ENCODE results near the gene MISFA.
"Not testable (repeated sequence)": the region's sequence is repeated elsewhere in the genome, so short reads cannot be mapped to it uniquely, and the experiment has no call there.

MISFA gene

DNA sequence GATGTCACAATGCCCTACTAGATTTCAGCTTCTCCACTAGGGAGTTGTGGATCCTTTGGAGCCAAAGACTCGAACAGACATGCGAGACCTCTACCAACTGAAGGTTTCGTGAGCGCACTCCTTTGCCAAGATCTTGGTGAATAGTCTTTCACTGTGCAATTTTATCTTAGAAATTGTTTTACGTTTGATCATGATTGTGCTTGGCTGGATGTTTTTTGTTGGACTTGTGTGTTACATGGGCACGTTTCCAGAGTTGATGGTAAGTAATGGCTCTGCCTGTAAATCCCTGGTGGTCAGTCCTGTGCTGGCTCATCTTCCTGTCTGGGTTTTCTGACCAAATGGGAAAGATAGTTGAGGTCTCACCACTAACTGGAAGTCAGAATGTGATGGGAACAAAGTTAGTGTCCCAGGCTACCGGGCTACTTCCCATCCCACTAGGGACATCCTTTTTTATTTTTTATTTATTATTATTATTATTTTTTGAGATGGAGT lies at the start of gene MISFA:
Gene MISFA (plus strand): TSS at position 51 of the 492 bp plus-strand sequence. CDS start 140 bp downstream, at position 191.
- Histone ChIP-seq H3K4me3 (no peak within 1 kb of the TSS), H3K27ac (no peak within 1 kb of the TSS)

DNA sequence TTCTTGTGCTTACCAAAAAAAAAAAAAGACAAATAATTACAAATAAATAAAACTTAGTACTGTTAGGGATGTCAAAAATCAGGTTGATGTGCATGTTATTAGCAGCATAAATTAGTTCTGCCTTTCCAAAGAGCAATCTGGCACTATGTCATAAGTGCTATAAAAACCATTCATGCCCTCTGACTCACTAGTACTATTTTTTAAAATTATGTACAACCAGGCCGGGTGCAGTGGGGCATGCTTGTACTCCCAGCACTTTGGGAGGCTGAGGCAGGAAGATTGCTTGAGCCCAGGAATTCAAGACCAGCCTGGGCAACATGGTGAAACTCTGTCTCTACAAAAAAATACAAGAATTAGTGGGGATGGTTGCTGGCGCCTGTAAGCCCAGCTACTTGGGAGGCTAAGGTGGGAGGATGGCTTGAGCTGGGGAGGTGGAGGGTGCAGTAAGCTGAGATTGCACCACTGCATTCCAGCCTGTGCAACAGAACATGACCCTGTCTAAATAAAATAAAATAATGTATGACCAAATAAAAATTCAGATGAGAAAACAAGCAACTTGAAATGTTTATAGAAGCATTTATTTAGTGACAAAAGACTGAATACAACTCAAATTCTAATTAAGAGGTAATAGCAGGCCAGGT lies 36.4 kb upstream of the MISFA start:
- Histone ChIP-seq H3K4me3 (no peak overlapping the region), H3K27ac (no peak overlapping the region)

DNA sequence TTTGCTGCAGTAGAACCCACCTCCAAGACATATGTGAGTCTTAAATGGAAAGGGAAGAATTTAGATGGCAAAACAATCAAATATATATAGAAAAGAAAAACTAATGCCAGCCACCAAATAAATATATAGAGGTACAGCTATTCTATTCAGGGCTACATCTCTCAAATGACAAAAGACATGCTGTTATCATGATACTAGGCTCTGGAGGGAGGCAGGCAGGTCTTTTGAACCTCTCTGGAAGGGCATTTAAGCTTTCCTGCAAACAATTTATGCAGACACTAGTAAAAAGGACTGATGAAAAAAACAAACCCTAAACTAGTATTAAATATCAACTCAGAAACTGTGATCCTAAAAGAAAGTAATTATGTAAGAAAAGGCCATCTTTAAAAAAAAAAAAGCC lies 35.4 kb upstream of the MISFA start:
- Histone ChIP-seq H3K27ac (no peak overlapping the region), H3K4me3 (no peak overlapping the region)

DNA sequence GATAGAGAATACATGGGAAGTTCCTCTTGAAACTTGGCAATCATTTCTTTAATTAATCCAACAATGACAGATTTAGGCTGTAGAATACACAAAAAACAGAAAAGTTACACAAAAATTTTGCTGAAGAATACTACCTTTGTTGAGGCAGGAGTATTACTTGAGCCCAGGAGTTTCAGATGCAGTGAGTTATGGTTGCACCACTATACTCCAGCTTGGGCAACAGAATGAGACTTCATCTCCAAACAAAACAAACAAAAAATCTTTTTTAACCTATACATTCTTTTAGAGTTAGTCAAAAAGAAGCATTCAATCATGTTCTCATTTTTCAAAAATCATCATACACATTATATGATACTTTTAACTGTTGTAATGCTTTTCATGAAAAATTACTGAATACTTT lies 33.2 kb upstream of the MISFA start:
- Histone ChIP-seq H3K4me3 (no peak overlapping the region), H3K27ac (no peak overlapping the region)

DNA sequence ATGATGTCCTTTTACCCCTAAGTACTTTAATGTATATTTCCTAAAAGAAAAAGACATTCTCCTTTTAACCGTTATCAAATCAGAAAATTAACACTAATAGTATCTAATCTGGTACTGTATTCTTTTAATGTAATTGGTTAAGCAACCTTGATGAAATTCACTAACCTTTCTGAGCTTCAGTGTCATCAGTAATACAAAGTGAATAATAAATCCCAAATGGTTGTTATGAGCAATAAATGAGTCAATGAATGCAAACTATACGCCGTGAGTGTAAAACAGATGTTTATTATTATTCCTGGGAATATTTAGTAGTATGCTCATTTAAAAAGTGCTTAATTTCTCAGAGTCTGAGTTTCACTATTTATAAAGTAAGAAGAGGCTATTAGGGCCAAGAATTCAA lies 32.5 kb upstream of the MISFA start:
- Histone ChIP-seq H3K27ac (no peak overlapping the region), H3K4me3 (no peak overlapping the region)

DNA sequence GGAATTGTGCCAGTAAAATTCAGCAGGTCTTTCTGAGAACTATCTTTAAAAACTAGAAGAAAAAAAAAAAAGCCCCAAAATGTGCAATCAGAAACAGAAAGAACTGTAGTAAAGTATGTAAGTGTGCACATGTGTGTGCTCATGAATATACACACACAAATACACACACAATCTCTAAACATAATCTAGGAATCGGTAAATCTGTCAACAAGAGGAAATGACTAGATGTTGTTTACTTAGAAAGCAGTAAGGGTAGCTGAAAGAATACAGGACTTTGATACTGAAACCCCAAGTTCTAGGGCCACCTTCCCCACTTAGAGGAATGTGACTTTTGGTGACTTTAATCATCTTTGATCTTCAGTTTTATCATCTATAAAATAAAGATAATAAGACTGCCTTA lies 24.2 kb upstream of the MISFA start:
- Histone ChIP-seq H3K27ac (no peak overlapping the region), H3K4me3 (no peak overlapping the region)

DNA sequence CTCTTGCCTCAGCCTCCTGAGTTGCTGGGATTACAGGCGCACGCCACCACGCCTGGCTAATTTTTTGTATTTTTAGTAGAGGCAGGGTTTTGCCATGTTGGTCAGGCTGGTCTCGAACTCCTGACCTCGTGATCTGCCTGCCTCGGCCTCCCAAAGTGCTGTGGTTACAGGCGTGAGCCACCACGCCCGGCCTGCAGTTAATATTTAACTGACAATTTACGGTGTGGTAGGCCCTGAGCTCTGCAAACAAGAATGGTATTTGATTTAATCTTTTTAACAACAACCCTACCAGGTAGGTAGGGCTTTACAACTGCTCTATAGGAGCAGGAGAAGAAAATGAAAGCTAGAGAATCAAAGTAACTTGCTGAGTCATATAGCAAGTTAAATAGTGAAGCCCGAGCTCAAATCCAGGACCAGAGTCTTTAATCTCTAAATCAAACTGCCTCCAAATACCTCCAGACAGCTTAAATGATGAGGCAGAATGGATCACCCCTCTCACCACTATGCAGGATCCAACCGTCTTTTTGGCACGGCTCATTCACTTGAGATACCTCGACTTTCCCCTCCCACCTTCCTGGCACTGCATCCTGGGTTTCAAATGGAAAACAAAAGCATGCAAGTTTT lies 20.5 kb upstream of the MISFA start:
- no peak overlapping the region for H3K4me3 ChIP-seq
- peak overlapping the region in 4 of 21 experiments; percentile 14 to 36 (median 26) for H3K27ac ChIP-seq

DNA sequence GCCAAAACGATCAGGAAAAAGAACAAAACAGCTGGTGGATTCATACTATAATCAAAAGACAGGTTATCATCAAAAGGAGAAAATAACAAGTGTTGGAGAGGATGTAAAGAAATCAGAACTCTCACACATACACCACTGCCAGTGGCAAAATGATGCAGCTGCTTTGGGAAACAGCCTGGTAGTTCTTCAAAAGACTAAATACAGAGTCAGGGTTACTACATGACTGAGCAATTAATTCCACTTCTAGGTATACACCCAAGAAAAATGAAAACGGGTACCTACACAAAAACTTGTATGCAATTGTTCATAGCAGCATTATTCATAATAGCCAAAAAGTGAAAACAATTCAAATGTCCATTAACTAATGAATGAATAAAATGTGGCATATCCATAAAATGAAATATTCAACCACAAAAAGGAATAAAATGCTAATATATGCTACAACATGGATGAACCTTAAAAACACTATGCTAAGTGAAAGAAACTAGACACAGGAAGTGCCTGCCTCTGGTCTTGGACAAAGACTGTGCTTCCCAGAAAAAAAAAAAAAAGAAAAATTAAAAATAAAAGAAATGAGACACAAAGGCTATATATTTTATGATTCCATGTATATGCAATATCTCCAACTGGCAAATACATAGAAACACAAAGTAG lies 19.3 kb upstream of the MISFA start:
- H3K27ac ChIP-seq: no peak overlapping the region
- no peak overlapping the region for H3K4me3 ChIP-seq

DNA sequence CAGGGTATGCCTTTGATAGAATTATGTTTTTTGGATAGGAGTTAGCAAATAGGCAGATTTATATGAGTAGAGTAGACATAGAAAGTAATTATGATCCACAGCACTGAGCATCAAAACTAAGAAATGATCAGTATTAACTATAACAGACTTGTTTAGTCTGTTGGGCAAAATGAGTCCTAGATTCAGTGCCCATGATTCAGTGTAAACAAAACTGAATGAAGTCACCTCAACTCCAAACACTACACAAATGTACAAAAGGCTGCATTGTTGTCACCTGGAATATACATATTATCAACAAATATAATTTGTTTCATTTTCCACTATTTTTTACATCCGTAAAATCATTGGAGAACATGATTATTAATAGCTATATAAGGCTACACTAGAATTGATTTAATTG lies 17.8 kb upstream of the MISFA start:
- H3K27ac ChIP-seq: no peak overlapping the region
- H3K4me3 ChIP-seq: no peak overlapping the region

DNA sequence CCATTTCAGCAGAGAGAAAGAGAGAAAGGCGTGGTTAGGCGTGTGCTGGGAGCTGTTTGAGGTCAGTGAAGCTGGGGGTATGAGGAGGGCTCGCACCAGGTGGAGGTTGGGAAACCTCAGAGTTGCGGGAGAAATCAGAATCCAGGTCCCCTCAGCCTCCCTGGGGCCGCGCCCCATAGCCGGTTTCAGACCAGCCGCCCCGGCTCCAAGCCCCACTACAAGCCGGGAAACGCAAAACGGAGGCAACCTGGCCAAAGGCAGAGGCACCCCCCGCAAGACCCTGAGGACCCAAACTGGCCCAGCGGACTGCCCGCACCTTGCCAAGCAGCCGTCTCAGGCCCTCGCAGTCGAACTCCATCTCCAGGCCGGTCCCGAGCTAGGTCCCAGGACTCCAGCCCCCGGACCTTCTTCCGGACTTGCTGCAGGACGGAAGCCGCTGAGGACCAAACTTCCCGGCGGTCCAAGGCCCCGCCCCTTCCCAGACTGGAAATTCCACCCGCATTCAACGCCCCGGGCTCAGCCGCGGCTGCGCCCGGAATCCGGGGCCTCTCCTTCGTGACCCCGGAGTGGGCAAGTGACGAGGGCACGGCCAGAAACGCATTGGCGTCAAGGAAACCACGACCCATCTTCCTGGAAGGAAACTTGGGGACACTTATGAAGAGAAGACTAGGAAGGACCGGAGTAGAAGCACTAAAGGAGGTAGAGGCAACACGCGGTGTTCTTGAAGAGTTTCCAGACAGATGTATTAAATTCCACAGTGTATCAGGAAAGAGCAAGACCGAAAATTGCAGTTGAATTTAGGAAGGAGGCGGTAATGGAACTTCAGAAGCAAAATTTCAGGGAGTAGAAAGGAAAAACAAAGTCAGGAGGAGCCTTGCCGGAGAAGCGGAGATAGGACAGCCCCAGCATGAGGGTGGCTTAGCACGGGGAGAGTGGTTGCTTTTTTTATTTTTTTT lies 11.0 kb upstream of the MISFA start, which contains the start of gene UEVLD:
Gene UEVLD (minus strand): TSS at position 438 of the 956 bp plus-strand sequence. CDS start 80 bp downstream, at position 358.
- peak within 1 kb of the TSS; percentile 70 to 98 (median 87) for H3K4me3 ChIP-seq
- H3K27ac ChIP-seq: peak within 1 kb of the TSS; percentile 78 to 94 (median 88)

DNA sequence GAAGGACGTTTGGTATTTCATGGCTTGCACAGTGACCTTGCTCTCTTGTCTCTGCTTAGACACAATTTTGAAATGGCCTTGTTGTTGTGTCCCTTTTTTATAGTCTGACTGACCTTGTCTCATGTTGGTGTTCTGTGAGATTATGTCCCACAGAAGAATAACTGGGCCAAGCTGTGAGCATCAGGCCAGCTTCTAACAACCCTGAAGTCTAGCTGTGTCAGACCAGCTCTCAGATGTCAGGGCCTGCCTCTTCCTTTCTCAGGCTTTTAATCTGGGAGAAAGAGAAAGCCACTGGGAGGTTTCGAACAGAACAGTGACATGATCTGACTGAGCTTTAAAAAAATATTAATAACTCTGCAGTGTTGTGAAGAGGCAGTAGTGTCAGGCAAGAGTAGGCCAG lies 9.0 kb upstream of the MISFA start:
- Histone ChIP-seq H3K4me3 (no peak overlapping the region), H3K27ac (peak overlapping the region in 10 of 21 experiments; percentile 26 to 94 (median 55))

DNA sequence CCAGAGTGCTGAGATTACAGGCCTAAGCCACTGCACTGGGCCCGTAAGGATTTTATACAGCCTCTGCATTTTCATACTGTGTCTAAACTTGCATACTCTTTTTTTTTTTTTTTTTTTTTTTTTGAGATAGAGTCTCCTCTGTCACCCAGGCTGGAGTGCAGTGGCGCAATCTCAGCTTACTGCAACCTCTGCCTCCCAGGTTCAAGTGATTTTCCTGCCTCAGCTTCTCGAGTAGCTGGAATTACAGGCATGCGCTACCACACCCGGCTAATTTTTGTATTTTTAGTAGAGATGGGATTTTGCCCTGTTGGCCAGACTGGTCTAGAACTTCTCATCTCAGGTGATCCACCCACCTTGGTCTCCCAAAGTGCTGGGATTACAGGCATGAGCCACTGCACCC lies 5.5 kb upstream of the MISFA start:
- H3K27ac ChIP-seq: peak overlapping the region in 1 of 21 experiments; percentile 25
- H3K4me3 ChIP-seq: not testable (repeated sequence)

DNA sequence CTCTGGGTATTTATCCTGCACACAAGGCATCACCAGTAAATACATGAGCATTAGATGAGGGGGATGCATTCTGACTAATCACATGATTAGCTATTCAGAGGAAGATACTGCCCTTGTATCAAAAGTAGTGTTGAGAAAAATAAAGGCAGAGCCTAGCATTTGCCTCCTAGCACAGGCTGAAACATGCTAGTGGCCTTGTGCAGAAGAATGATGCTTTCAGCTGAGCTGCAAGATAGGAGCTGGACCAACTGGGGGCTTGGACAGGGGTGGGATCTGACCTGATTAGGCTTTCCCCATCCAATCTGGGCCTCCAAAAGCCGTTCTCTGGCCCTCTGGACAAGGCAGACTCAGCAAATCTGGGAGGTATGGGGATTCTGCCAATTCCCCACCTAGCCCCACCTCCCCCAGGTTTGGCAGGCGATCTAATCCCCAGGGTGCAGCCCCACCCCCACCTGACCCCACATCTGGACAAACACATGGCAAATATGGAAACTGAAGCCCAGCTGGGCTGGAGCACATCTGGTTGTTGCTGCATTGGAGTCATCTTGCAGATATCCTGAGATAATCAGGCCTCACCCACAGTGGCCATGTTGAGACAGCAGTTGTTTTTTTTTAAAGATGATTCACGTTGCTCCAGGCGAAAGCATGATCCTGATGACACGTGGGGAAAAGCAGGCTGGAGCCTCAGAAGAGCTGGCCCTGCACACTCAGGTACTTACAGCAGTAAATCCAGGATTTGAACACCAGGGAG lies 4.4 kb upstream of the MISFA start:
- Histone ChIP-seq H3K4me3 (no peak overlapping the region), H3K27ac (peak overlapping the region in 10 of 21 experiments; percentile 25 to 66 (median 40))

DNA sequence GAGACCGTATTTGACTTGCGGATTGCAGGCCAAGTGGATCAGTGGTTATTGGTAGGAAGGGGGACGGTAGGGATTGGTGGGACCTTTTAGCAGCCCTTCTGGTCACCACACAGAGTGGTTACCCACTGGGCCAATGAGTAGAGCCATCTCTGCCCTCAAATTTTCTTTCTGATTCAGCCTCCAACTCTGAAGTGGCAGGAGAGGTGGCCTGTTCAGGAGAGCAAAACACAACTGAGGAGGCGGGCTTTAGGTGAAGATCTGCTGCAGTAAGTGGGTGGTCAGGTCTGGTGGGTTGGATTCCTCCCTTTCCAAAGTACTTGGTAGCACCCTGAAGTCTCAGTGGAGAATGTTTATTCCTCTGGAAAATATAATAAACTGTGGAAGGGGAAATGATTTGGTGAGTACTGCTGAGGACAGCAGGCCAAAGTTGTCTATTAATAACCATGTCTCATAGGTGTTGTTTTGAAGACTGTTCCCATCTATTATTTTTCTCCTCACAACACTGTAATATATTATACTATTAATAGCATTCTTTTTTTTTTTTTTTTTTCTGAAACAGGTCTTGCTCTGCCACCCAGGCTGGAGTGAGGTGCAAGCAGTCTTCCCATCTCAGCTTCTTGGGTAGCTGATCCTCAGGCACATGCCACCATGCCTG lies 1.5 kb downstream of the MISFA start:
- H3K27ac ChIP-seq: no peak overlapping the region
- H3K4me3 ChIP-seq: no peak overlapping the region

DNA sequence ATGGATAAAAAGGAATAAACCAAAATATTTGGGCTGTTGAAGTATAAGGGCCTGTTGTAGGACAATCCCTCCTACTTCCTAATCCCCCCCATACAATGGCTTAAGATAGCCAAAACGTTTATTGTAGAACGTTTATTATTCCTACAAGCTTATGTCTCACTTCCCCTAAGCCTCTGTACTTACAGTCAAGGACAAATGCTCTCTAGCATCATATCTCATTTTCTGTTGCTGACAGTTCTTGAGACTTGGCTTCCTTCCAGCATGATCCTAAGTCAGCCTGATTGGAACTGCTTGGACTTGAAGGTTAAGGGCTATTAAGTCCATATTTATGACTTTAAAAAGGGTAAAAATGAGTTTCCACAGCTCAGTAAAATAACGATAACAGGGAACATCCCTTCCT lies 8.8 kb downstream of the MISFA start:
- Histone ChIP-seq H3K27ac (no peak overlapping the region), H3K4me3 (no peak overlapping the region)

DNA sequence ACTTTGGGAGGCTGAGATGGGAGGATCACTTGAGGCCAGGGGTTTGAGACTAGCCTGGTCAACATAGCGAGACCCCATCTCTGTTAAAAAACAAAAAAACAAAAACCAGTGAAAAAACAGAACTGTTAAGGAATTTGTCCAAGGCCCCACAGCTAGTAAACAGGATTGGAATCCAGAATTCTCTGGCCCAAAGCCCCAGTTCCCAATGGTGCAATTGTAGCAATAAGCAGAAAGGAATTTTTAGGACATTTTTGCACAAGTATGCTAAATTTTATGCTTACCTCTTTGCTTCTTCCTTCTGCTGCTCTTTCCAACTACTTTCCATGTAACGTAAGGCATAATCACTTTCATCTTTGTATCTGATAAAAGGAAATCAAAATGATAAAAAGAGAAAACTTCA lies 11.6 kb downstream of the MISFA start:
- Histone ChIP-seq H3K27ac (no peak overlapping the region), H3K4me3 (no peak overlapping the region)

DNA sequence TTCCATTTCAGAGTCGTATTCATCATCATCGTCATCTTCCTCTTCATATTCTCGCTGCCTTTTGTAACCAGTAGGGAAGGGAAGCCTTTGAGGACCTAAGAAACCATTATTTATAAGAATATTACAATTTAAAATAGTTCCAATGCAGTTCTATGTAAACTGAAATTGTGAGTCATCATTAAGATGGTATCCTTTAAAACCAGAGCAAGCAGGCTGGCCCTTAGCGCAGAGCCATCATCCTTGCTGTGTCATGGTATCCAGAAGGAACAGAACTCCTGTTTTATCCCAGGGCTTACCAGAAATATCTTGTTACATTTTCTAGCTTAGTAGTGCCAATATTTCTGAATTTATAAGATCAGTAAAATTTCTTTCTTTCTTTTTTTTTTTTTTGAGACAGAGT lies 12.8 kb downstream of the MISFA start:
- no peak overlapping the region for H3K4me3 ChIP-seq
- no peak overlapping the region for H3K27ac ChIP-seq

DNA sequence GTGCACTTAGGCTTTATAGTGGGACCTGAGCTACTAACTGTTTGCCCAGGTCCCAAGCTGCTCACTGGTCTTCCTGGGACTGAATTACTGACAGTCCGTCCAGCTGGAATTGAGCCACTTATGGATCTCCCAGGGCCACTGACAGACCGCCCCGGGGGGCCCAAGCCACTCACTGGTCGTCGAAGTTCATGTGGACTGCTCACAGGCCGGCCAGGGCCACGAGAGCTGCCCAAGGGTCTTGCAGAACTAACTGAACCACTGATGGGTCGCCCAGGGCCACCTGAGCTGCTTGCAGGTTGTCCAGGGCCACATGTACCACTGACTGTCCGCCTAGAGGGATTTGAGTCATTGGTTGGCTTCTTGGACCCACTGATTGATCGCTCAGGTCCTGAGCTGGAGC lies 15.1 kb downstream of the MISFA start:
- Histone ChIP-seq H3K27ac (no peak overlapping the region), H3K4me3 (no peak overlapping the region)
